Stimulated activated CD4-positive, alpha-beta T cell treated with anti-CD3 and anti-CD28 coated beads, Interleukin-12 subunit alpha, Interleukin-12 subunit beta, amount 100 ng/mL, for 48 hours (primary cell): ENCODE measurements around the gene TMTC2.

Experiments used
- DNase-seq, 3 donors: peaks; one replicate each; pipeline ENCODE4 v3.0.0-alpha.2; 2020; ENCODE audit warnings: low read depth in 2 of 3, low spot score in 1 of 3

The TMTC2 gene

DNA sequence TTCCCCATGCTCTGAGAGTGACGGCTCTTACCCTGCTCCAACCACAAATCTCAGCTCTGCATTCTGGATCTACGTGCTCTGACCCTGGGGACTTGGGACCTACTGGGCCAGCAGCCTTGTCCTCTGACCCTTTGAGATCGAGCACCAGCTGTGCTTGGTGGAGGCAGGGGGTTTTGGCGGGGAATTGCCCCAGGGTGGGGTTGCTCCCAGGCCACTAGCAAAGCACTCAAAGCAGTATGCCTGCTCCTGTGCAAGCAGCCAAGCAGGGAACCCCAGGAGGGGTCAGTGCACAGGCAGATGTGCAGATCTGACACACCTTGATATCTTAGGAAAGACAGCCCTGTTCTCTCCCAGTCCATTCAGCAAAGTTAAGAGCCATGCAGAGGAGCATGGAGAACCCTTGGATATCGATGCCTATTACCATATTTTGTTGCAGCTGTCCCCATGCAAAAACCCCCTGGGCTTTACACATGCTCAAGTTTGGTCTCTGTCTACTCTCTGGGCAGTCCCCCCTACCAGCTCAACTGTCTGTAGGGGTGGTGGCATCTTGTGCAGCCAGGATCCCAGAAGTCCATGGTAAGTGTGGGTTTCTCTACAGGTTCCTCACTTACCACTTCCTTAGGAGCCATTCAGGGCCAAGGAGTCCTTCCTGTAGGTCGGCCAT lies 319.0 kb downstream of the TMTC2 start:
- DNase-seq: no peak

DNA sequence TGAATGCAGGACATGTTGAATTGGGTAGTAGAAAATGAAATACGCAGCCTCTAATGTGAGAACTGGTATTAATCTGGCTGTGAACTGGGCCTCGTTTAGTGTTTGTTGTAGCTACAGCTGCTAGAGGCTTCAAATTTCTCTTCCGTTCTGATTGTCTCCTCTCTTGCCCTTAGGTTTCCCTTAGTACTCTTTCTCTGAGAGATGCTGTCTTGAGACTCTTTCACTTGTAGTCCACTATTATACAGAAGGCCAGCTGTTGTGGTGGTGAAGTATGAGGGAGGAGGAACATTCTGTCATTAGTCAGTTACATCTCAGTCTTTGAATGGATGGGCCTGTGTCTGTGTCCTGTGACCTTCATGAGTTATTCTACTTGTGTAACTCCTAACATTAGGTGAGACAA lies 322.0 kb downstream of the TMTC2 start:
- DNase-seq: no peak

DNA sequence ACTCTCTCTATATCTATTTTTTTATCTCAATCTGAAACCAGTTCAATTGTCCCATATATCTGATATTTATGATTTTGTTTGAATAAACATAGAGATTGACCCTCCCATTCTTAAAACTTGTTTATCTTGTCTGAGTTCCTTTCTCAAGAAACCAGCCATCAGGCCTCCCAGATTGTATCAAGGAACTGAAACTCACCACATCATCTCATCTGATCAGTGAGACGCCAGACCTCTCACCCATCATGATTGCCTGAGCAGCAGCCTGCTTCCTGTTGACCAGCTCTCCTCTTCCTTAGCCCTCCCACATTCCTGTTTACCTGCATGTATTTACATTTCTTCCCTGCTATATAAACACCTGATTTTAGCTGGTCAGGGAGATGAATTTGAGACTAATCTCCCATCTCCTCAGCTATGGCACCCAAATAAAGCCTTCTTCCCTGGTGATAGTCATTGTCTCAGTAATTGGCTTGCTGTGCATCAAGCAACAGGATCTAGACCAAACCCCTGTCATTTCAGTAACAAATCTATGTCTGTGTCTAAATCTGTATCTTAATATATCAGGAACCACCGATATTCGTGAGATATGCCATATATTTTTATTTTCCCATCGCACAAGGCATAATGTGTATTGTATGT lies 323.6 kb downstream of the TMTC2 start:
- DNase-seq: no peak

DNA sequence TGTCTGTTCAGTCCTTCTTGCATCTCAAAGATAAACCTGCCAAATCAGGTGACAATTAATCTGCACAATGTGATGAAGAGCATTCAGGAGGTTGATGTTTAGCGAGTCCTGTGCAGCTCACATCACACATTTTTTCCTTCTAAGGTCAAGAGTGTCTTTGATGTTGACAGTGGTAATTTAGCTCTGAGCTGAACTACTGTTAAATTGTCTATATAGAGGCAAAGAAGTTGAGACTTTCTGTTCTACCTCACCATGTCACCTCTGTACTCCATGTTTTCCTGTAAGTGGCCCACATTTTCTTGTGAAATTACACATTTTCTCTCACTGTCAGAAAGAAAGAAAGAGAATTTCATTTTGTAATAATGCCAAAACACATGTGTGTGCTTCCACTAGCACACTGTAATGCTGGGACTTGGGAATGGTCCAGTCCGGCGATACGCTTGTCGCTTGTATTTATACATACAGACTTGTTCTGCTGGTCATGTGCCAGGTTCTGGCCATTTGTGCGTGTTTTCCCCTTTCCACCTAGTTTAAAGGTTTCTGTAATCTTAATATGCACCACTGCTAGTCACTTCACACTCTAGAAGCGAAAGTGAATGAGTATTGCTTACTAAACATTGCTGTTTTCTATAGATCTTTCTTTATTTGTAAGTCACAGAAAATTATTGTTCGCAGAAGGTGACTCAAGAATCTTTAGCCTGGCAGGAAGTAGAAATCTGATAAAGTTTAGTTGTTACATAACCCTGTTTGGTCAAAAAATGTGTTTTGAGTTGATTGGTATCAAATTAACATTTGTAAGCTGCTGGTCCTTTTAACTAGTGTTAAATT lies 328.9 kb downstream of the TMTC2 start:
- no peak for DNase-seq

DNA sequence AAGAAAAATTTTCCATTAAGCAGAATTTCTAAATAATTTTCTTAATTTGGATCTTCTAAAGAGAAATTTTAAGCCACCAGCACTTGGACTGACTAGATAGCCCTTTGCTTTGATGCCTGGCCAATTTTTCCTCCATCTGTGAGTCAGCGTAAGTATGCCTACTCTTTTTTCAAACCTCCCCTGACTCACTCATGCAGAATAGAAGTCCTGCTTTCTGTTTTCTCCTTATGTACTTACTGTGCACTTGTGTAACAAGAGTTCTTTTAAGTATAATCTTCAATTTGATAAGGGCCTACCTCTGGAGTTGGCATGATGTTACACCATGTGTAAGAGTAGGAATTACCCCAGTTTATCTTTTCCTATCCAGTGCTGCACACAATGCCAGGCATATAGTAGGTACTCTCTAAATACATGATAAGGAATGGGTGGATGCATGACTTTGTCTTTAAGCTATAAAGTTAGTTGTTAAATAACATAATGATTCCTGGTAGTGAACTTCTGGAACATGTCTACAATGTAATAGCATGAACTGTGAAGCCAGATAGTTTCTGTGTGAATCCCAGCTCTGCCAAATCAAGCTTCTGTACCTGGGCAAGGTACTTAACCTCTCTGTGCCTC lies 329.6 kb downstream of the TMTC2 start:
- DNase-seq: no peak

DNA sequence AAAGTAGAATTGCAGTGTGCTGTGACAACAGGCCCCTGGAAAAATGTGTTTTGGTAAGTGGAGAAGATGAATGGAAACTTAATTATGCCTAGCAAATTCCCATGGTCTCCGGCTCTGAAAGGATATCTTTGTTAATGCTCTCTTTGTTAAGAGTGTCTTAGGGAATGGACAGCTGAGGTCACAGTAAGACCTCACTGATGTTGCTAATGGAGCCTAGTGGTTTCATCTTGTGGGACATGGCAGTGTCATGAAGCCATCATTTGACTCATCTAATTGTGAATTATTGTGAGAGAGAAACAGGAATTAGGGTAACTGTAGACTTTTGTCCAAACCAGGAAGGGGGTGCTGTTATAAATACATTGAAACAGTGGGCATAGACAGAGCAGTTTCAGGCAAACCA lies 330.3 kb downstream of the TMTC2 start:
- DNase-seq: no peak

DNA sequence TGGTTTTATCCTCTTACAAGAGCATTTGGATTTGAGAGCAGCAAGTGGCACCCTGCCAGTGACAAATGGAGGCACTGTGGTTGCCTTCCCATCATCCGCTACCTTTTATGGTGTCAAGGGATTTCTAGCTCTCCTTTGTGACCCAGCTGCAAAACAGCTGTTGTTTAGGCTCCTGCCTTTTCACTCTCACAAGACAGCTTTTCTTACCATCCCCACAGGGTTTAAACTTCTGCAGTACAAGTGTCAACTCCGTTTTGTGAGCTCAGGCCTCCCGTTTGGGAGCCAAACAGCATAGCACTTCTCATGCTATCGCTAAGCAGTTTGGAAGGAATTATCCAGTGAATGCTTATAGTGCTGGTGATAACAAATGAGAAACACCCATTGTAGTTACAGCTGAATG lies 331.4 kb downstream of the TMTC2 start:
- DNase-seq: no peak

DNA sequence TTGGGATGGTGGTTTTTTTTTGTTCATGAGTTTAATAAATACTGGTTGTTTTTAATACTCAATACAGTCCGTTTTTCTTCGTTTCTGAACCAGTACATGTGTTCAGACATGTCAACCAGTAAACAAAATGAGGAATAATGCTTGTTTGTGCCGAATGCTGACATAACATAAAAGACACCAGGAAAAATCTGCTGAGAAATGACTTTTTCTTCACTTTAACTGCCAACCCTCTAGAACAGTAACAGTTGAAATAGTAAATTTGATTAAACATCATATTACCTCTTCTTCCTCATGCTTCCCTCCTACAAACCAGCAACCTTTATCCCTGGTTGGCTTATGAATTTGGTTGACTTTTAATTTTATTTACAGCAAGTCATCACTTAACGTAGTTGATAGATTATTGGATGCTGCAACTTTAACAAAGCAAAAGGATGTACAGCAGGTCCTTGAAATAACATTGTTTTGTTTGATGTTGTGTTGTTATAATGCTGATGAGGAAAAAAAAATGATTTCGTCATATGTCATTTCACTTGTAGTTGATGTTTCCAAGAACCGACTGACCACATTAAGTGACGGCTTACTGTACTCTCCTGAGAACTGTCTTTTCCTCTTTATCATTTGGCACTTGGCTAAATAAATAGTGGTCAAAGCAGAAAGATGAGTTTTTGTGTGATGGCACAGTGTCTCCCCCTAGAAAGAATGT lies 340.5 kb downstream of the TMTC2 start:
- no peak for DNase-seq

DNA sequence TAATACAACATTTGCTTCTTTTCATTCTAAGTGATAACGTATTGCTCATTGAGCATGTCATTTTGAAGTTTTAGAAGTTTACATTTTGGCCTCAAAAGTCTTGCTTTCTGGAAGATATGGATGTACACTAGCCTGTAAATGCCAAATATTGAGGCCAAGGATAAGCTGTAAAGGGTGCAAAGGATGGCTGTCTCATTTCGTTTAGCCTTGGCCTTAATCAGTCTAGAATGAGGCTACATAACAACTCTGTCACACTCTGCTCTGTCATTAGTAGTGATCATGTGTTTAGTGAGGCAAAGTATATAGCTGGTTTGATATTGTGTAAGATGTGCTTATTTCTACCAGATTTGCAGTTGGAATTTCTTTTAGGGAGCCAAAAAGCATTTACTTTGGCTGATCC lies 344.5 kb downstream of the TMTC2 start:
- DNase-seq: no peak

DNA sequence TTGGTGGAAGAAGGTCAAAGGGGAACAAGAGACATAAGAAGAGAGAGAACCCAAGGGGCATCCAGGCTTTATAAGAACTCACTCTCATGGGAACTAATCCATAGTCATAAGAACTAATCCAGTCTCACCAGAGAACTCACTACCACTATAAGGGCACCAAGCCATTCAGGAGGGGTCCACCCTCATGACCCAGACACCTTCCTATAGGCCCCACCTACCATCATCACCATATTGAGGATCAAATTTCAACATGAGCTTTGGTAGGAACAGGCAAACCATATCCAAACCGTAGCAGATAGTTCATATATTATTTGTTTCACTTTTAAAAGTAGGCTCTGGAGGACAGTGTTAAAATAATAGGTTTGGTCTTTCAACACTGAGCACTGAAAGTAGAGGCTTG lies 350.1 kb downstream of the TMTC2 start:
- DNase-seq: no peak

DNA sequence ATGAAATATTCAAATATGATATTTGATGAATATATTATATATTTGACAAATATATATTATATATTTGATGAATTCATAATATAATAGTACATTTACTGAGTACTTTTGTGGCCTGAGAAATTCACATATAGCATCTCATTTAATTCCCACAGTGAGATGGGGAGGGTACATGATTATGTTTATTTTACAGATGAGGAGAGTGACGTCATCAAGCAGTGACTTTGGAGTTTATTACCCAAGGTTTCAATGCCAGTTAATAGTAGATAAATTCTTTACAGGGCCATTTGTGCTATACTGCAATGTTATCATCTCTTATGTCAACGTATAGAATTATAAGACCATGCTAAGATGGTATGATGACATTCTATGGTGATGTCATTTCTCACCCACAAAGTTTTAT lies 352.7 kb downstream of the TMTC2 start:
- no peak for DNase-seq

DNA sequence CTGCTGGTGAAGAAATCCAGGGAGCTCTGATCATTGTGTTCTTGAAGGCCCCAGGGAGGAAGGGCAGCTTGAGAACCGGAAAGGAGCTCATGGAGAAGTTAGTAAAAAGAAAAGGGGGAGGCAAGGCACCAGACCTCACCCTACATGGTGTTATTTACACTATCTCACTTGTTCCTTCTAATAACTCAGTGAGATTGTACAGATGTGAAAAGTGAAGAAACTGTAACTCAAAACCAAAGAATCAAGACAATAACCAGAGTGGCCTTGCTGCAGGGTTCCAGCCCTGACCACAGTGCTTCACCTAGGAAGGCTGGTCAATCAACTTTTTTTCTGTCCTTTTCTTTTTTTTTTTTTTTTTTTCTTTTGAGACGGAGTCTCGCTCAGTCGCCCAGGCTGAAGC lies 353.6 kb downstream of the TMTC2 start:
- DNase-seq: no peak

DNA sequence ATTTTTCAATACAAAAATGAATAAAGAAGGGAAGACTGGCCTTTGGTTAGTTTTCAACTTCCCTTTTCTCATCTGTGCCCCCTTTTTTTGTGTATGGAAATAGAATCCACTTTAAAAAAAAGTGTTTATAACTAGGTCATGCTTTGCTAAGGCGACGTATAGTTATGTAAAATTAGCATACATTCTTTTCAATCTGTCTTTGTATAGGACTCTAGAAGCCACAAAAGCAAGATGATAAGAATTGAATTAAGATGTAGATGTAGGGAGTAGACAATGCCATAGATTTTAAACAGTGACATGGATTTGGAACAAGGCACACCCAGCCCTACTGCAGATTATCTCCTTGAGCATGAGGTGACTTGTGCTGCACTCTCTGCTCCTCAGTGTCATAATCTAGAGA lies 354.3 kb downstream of the TMTC2 start:
- DNase-seq: no peak

DNA sequence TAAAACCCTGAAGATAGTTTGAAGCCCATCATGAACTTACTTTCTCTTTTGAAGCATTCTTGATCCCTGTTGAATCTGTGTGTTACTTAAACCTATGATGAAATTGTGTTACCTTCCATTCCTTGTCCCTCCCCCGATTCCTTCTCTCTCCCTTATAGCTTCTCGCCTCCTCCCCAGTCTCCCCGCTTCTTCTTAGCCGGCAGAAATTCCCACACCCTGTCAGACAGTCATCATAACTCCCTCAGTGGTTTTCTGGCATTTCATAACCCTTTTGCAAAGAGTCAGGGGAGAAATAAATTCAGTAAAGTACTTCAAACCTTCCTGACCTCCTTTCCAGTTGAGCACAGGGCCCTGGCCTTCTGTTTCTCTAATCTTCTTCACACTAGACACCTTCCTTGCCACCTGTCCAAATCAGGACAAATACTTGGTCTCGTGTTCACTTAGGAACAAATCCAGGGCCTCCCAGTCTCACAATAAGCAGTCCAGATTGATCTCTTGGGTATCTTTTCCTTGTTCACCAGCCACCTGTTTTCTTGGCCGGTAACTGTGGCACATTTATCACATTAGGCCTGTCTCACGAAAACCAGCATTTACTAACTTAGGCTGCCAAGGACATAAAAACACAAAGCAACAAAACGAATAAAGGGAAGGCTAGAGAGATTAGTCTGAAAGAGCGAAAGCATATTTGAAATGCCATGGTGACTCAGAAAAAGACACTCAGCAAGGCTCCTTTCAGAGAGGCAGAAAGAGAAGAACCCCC lies 355.9 kb downstream of the TMTC2 start:
- no peak for DNase-seq

DNA sequence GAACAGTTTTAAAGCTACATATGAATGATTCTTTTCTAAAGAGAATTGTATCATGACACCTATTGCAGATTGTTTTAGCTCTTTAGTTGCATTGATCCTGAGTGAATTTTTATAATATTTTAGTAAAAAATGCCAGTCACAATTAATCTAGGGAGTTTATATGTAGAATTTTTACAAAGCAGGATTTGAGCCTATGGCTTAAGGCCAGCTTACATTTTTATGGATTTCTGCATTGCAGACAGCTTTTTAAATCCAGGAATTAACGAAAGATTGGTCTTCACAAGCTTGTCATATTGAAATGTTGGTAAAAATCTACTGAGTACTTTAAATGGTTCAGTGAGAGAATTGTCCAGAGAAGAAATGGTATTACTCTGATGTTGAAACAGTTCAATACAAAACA lies 358.0 kb downstream of the TMTC2 start:
- DNase-seq: no peak

DNA sequence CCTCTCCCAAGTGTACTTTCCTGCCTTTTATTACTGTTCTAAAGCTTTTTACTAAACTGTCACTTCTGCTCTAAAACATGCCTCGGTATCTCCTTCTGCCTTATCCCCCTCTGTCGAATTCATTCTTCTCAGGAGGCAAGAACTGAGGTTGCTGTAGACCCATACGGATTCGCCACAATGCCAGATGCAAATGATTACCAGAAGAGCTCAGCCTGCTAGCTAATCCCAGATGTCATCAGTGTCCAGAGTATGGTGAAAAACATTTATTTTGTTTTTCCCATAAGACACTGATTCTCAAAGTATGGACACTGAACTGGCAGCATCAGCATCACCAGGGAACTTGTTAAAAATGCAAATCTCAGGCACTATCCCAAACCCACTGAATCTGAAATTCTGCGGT lies 359.3 kb downstream of the TMTC2 start:
- DNase-seq: no peak

DNA sequence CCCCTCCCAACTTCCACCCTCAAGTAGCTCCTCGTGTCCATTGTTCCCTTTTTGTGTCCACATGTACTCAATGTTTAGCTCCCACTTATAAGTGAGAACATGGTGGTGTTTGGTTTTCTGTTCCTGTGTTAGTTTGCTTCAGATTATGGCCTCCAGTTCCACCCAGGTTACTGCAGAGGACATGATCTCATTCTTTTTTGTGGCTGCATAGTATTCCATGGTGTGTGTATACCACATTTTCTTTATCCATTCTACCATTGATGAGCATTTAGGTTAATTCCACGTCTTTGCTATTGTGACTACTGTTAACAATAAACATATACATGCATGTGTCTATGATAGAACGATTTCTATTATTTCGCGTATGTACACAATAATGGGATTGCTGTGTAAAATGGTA lies 362.6 kb downstream of the TMTC2 start:
- DNase-seq: no peak

DNA sequence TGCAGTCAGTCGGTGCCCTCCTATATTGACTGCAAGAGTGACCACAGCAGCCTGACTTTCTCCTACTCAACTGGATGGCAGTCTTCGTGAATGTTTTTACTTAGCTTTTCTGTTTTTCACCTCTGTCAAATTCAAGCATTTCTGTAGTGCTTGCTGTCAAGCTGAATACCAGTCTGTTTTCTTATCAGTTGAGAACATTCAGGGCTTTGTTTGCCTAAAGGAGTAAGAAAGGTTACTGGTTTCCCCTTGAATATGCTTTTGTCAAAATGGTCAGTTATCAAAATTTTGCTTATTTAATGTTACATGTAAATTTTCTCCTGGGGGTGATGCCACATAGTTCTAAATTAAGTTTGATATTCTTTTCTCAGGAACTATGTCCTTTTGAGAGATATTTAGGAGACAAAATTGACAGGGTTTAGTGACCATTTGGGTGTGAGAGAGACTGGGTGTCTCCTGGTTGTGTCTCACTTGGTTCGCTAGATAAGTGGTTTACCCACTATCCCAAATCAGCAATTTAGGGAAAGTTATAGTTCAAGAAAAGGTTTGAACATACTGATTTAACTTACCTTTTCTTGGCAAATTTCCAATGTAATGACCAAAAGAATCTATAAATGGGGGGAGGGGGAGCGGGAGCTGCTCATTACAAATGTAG lies 366.3 kb downstream of the TMTC2 start:
- DNase-seq: no peak

DNA sequence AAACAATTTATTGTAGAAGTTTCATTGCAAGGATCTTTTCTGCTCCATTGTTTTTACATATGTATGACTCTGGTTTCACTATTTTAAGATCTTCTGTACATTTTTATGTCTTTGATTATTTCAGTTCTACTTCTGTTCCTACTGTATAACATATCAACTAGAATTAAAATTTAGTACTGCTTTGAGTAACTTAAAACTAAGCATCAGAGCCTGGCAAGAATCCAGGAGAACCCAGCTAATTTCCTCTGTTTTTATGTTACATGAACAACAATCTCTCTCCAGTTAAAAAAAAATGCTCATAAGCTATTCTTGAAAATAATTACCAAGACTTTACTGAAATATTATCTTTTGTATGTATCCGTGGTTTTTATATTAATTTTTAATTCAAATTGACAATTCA lies 370.7 kb downstream of the TMTC2 start:
- no peak for DNase-seq

DNA sequence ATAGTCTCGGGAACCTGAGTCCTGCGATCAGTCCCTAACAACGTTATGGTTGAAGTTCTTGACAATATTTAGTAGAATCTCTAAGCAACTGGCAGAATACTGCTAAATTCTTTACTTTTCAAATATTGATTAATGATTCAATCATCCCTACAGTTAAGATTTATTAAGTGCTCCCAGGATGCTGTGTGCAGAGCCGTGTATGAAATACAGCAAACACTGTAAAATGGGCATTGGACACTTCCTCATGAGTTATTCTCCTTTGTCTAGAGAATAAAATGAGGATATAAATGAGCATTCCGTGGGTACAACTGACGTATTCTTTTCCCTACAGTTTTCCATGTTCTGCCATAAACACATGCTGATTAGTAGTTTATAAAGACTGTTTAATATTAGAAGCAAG lies 372.4 kb downstream of the TMTC2 start:
- no peak for DNase-seq
